C1 segment of cervical spinal cord (tissue), 14 donors: ENCODE data around the gene XRRA1.
"Not testable (repeated sequence)": the region's sequence is repeated elsewhere in the genome, so short reads cannot be mapped to it uniquely, and the experiment has no call there.

Source experiments
- DNase-seq, 14 donors: peaks; one replicate each; lab custom pipeline; 2025; lab: John Stamatoyannopoulos, UW

The XRRA1 gene

GRCh38 chr11:74896311-74896710 lies 52.6 kb downstream of the XRRA1 start:
- no peak for DNase-seq

- DNase-seq, result no peak
Measured at GRCh38 chr11:74895340-74896116, 53.4 kb downstream of the XRRA1 start.

- not testable (repeated sequence) for DNase-seq
Measured at GRCh38 chr11:74893015-74893414, 55.9 kb downstream of the XRRA1 start.

- DNase-seq, result no peak
Measured at GRCh38 chr11:74877132-74877531, 71.8 kb downstream of the XRRA1 start.

- no peak for DNase-seq
Measured at GRCh38 chr11:74871037-74871436, 77.9 kb downstream of the XRRA1 start.

- no peak for DNase-seq
Measured at GRCh38 chr11:74870485-74870884, 78.4 kb downstream of the XRRA1 start.

GRCh38 chr11:74866557-74866956 lies 82.3 kb downstream of the XRRA1 start:
- no peak for DNase-seq

GRCh38 chr11:74863410-74863809 lies 85.5 kb downstream of the XRRA1 start:
- DNase-seq, result no peak

GRCh38 chr11:74860743-74861142 lies 88.1 kb downstream of the XRRA1 start:
- DNase-seq, result no peak

GRCh38 chr11:74853223-74853622 lies 95.7 kb downstream of the XRRA1 start:
- DNase-seq, result no peak

GRCh38 chr11:74849525-74850391 lies 99.1 kb downstream of the XRRA1 start:
- DNase-seq, result no peak

- DNase-seq, result no peak
Measured at GRCh38 chr11:74847895-74848294, 101.0 kb downstream of the XRRA1 start.

GRCh38 chr11:74847395-74847794 lies 101.5 kb downstream of the XRRA1 start:
- DNase-seq, result no peak

- DNase-seq, result no peak
Measured at GRCh38 chr11:74846770-74847169, 102.1 kb downstream of the XRRA1 start.

GRCh38 chr11:74845978-74846517 lies 102.8 kb downstream of the XRRA1 start:
- DNase-seq, result no peak

- no peak for DNase-seq
Measured at GRCh38 chr11:74844865-74845264, 104.0 kb downstream of the XRRA1 start.

- DNase-seq, result no peak
Measured at GRCh38 chr11:74844072-74844471, 104.8 kb downstream of the XRRA1 start.

GRCh38 chr11:74842967-74843366 lies 105.9 kb downstream of the XRRA1 start:
- peak in 2 of 14 donors; percentile 6 to 23 for DNase-seq

GRCh38 chr11:74840486-74840885 lies 108.4 kb downstream of the XRRA1 start:
- no peak for DNase-seq

- no peak for DNase-seq
Measured at GRCh38 chr11:74839971-74840370, 108.9 kb downstream of the XRRA1 start.

- DNase-seq, result no peak
Measured at GRCh38 chr11:74839446-74839845, 109.4 kb downstream of the XRRA1 start.

GRCh38 chr11:74838188-74838587 lies 110.7 kb downstream of the XRRA1 start:
- no peak for DNase-seq

- no peak for DNase-seq
Measured at GRCh38 chr11:74837191-74837590, 111.7 kb downstream of the XRRA1 start.
